ACC112 (cell line): Measurements from ENCODE around the gene WDR1.

ENCODE experiments used
- H2AFZ ChIP-seq: fragments of 200-600 bp; sonication (generic); one replicate; pipeline ENCODE4 v1.6.0; 2017; ENCODE audit warnings: antibody characterized with exemption, low read length; ENCODE audit not compliant: unreplicated experiment
- H3K27ac ChIP-seq: fragments of 200-600 bp; sonication (generic); 2 replicates; pipeline ENCODE4 v1.5.1; 2014; ENCODE audit warnings: low read depth, mild to moderate bottlenecking, antibody characterized with exemption, low read length, moderate library complexity
- H3K27me3 ChIP-seq: fragments of 200-600 bp; sonication (generic); 2 replicates; pipeline ENCODE4 v1.6.1; 2014; ENCODE audit warnings: mild to moderate bottlenecking, antibody characterized with exemption, low read length, moderate library complexity, mixed read lengths; ENCODE audit not compliant: insufficient read depth
- H3K36me3 ChIP-seq: fragments of 200-600 bp; sonication (generic); 2 replicates; pipeline ENCODE4 v1.6.1; 2016; ENCODE audit warnings: mild to moderate bottlenecking, antibody characterized with exemption, low read length, moderate library complexity, mixed read lengths; ENCODE audit not compliant: insufficient read depth
- H3K4me1 ChIP-seq: fragments of 200-600 bp; sonication (generic); one replicate; pipeline ENCODE4 v1.6.1; 2016; ENCODE audit warnings: low read length, mixed read lengths; ENCODE audit not compliant: insufficient read depth, unreplicated experiment, control insufficient read depth
- H3K4me3 ChIP-seq: fragments of 200-600 bp; sonication (generic); 2 replicates; pipeline ENCODE4 v1.5.1; 2014; ENCODE audit warnings: mild to moderate bottlenecking, low read depth, low read length
- H3K79me2 ChIP-seq: fragments of 200-600 bp; sonication (generic); one replicate; pipeline ENCODE4 v1.6.0; 2016; ENCODE audit warnings: low read length; ENCODE audit not compliant: control insufficient read depth, unreplicated experiment, insufficient read depth

Gene WDR1, protein sequence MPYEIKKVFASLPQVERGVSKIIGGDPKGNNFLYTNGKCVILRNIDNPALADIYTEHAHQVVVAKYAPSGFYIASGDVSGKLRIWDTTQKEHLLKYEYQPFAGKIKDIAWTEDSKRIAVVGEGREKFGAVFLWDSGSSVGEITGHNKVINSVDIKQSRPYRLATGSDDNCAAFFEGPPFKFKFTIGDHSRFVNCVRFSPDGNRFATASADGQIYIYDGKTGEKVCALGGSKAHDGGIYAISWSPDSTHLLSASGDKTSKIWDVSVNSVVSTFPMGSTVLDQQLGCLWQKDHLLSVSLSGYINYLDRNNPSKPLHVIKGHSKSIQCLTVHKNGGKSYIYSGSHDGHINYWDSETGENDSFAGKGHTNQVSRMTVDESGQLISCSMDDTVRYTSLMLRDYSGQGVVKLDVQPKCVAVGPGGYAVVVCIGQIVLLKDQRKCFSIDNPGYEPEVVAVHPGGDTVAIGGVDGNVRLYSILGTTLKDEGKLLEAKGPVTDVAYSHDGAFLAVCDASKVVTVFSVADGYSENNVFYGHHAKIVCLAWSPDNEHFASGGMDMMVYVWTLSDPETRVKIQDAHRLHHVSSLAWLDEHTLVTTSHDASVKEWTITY

DNA sequence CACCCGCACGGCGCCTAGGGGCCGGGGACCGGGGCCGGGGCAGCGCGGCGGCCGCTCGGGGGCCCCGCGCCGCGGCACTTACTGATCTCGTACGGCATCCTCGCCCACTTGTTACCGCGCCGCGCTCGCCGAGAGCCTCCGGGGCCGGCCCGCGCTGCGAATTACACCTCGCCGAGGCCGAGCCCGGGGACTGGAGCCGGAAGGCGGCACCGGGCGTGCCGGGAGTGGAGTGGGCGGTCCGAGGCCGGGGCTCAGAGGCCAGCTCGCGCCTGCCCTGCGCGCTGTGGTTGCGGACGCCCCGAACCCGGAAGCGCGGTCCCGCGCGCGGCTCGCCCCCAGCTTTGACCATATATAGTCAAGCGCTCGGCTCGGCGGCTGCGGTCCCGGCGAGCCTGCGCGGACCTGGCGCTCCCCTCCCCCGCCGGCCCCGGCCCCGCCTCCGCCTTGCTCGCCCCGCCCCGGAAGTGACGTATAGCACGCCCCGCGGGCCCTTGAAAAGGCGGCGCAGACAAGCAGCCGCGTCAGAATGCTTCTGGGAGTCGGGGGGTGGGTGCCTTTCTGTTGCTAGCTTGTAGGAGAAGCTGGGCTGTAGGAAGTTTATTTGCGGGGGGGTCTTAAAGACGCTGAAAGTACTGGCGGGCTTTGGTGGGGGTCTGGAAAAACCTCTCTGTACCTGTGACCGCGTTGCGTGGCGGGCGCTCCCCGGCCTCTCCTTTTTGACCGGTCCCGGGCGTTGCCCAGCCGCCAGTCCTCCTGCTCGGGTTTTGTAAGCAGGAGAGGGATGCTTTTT lies at the start of gene WDR1:
Gene WDR1 (minus strand): TSS at position 231 of the 790 bp plus-strand sequence. CDS start 133 bp downstream, at position 98.
- Histone ChIP-seq H3K4me1 (peaks cover 42% of the 10 kb centered on the region), H3K79me2 (peaks cover 52% of the 10 kb centered on the region), H2AFZ (peak within 1 kb of the TSS; percentile 16)

DNA sequence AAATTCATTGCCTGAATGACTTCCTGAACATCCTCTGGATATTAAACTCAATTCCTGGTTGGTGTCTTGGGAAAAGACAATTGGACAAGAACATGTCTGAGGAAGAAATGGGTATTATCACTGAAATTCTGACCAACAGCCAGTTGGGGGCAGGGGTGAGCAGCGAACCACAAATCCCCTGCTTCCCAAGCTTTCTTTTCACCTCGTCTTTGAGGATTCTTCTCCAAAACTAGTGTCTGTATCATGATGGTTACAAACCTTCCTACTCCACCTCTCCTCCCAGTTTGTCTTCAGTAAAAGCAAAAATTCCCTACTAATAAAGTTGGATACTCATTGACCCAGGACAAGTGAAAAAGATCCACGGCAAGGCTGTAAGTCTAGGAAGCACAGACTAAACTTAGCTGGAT lies 48.3 kb upstream of the WDR1 start:
- Histone ChIP-seq H2AFZ (no peak overlapping the region), H3K36me3 (no peaks in the 10 kb centered on the region), H3K4me3 (no peak overlapping the region), H3K27ac (no peak overlapping the region), H3K27me3 (no peaks in the 10 kb centered on the region), H3K4me1 (no peaks in the 10 kb centered on the region), H3K79me2 (no peaks in the 10 kb centered on the region)

More for the DNA sequence above, at the start of gene WDR1:
- H3K36me3 ChIP-seq = peaks cover 40% of the 10 kb centered on the region
- H3K27ac ChIP-seq = peak within 1 kb of the TSS; percentile 83
- peak within 1 kb of the TSS; percentile 91 for H3K4me3 ChIP-seq
- no peaks in the 10 kb centered on the region for H3K27me3 ChIP-seq

DNA sequence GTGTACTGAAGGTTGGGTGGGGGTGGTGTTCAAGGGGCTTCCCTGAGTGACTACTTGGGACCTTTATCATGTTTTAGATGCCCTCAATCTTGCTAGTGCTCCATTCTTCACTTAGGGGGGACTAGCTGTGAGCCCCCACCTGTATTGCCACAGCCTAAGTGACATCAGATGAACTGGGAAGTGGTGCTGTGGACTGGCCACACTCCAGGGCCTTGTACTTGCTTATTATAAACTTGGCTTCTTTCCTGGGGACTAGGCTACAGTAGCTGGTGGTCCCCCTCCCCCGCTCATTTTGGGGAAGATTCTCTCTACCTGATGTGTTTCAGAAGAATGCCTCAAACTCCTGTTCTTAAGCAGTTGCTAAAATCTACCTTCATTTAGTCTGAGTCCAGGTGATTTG lies 46.7 kb upstream of the WDR1 start:
- Histone ChIP-seq H3K4me3 (no peak overlapping the region), H2AFZ (no peak overlapping the region), H3K36me3 (no peaks in the 10 kb centered on the region), H3K79me2 (no peaks in the 10 kb centered on the region), H3K27me3 (no peaks in the 10 kb centered on the region), H3K4me1 (peaks cover 2% of the 10 kb centered on the region), H3K27ac (no peak overlapping the region)

DNA sequence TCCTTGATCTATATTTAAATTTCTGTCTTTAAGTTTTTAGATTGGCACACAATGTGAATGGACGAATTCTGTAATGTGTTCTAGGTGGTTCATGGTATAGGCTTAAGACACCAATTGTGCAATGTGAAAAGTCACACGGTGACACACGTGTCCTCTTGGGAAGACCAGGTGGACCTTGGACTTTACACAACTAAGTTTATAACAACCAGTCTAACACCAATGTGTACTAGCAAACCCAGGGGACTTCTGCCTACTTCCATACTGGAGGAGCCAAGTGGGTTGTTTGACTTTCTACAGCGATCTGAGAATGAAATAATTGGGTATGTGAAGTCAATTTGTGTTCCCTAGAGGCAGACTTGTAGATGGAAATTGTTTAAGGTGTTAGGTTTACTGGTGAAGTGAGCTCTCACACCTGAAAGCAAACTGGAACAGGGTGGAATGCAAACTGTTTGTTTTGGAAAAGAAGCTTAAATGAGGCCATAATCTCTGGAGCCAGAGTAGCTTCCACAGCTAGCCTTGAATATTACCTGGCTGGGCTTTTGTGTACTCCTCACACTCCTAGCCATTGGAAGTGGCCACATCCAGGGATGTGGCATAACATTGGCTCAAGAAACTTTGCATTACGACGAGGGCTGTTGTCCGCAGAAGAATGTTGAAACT lies 45.9 kb upstream of the WDR1 start:
- Histone ChIP-seq H3K79me2 (no peaks in the 10 kb centered on the region), H2AFZ (no peak overlapping the region), H3K27me3 (no peaks in the 10 kb centered on the region), H3K36me3 (no peaks in the 10 kb centered on the region), H3K4me3 (no peak overlapping the region), H3K27ac (no peak overlapping the region), H3K4me1 (peaks cover 3% of the 10 kb centered on the region)

DNA sequence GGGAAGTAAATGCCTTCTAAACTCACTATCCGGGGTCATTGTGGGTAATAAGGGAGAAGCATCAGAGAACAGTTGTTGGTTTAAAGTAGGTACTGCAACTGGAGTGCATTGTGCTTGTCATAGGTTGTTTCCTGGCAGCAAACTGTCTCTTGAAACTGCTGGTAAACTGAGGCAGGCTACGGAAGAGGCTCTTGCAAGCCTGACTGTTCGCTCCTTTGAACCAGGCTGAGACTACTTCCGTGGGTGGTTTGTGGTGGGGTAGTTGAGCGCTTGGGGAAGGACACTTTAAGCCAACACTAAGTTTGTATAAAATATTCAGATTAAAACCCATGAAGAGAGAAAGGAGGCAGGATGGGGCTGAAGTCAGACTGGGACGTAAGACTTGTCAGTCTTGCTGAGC lies 45.2 kb upstream of the WDR1 start:
- H2AFZ ChIP-seq = no peak overlapping the region
- H3K36me3 ChIP-seq = no peaks in the 10 kb centered on the region
- H3K27me3 ChIP-seq = 0 out of 2 replicates have a peak, but pooled peaks cover 2% of the 10 kb centered on the region
- H3K79me2 ChIP-seq = no peaks in the 10 kb centered on the region
- H3K4me3 ChIP-seq = no peak overlapping the region
- H3K27ac ChIP-seq = no peak overlapping the region
- peaks cover 3% of the 10 kb centered on the region for H3K4me1 ChIP-seq

DNA sequence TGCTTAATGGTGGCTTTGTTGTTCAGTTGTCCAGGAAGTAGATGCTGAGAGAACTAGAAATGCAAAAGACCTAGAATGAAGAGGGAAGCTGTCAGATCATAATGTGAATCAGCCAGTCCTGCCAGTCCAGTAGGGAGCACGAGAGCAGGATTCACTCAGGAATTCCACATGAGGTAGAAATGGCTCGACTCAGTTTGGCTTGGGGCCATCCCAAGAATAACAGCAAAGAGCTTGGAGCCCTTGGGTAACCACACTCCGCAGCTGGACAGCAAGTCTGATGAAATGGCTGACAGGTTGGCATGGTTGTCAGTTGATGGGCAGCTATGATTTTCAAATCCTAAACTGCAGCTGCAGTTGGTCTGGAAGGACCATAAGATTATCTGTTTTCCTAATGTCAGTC lies 44.5 kb upstream of the WDR1 start:
- 0 out of 2 replicates have a peak, but pooled peaks cover 7% of the 10 kb centered on the region for H3K27me3 ChIP-seq
- H3K4me3 ChIP-seq = no peak overlapping the region
- H3K79me2 ChIP-seq = no peaks in the 10 kb centered on the region
- H3K27ac ChIP-seq = no peak overlapping the region
- no peak overlapping the region for H2AFZ ChIP-seq
- H3K4me1 ChIP-seq = peaks cover 3% of the 10 kb centered on the region
- H3K36me3 ChIP-seq = no peaks in the 10 kb centered on the region

DNA sequence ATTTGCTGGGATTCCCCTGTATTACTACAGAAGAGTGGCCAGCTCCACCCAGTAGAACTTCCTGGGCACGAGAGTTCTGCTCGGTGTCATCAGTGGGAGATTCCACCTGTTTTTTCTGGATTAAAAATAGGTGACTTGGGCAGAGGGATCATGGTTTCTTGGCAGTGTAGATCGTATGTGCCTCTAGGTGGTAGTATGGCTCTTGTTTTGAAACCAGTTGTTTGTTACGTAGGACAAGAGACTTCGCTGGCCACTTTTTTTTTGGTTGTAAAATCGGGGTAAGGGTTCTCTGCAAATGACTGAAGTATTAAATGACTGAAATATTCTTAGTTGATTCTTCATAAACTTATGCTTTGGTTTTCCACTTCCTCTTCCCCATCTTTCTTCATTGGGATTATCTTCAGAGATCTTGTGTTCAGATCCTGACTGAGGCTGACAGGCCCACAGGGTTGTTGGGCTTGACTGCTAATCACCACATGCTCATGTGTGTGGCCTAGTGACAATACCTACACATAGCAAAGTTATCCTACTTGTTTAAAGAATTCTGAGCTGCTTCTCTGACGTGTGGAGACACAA lies 43.8 kb upstream of the WDR1 start:
- Histone ChIP-seq H3K79me2 (no peaks in the 10 kb centered on the region), H2AFZ (no peak overlapping the region)

DNA sequence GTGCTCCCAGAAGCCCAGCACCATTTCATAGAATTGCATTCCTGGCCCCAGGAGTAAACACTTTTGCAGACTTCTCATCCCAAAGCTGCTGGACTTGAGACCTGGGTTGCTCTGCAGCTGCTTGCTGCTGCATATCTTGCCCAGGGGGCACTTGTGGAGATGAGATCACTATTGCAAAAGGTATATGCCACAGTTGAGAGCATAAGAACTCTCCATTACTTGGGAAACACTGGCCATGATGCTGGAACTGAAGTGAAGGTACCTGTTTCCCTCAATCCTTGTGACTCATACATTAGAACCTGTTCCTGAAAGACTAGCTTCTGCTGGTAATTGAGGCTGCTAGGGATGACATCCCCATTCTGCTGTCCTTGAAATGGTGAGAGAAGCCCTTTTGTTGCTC lies 43.1 kb upstream of the WDR1 start:
- H3K4me3 ChIP-seq = no peak overlapping the region
- no peaks in the 10 kb centered on the region for H3K36me3 ChIP-seq
- no peak overlapping the region for H2AFZ ChIP-seq
- peaks cover 3% of the 10 kb centered on the region for H3K4me1 ChIP-seq
- H3K27ac ChIP-seq = no peak overlapping the region
- peaks cover 21% of the 10 kb centered on the region; the same call in 1 of the 2 replicates for H3K27me3 ChIP-seq
- H3K79me2 ChIP-seq = no peaks in the 10 kb centered on the region

More for the DNA sequence above, 43.8 kb upstream of the WDR1 start:
- H3K27me3 ChIP-seq = peaks cover 14% of the 10 kb centered on the region; the same call in 1 of the 2 replicates
- no peak overlapping the region for H3K27ac ChIP-seq
- H3K36me3 ChIP-seq = no peaks in the 10 kb centered on the region
- H3K4me1 ChIP-seq = peaks cover 3% of the 10 kb centered on the region
- H3K4me3 ChIP-seq = no peak overlapping the region

DNA sequence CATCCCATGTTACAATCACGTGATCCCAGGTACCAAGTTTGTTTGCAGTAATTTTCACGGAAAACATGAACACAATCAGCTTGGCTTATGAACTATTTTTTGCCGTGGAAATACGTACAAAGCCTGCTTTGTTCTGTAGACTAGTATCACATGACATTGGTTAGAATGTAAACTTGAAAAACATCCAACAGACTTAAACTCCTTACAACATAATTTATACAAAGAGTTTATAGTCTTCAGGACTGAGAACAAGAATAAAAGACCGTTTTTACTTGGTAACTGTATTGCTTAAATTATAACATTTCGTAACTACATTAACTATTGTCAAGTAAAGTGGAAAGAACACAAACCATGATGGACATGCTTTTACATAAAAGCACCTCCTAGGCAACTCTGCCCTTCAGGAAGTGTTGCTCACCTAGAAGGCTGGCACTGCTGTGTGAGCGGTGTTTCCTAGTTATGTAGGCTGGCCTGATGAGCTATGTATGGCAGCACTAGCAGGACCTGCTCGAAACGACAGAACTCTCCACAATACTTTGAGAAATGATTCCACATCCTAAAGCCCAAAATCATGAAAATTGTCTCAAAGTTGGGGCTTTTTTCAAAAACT lies 41.8 kb upstream of the WDR1 start:
- Histone ChIP-seq H3K36me3 (no peaks in the 10 kb centered on the region), H3K4me3 (no peak overlapping the region), H3K79me2 (no peaks in the 10 kb centered on the region), H3K4me1 (peaks cover 3% of the 10 kb centered on the region), H3K27ac (no peak overlapping the region), H2AFZ (peak overlapping the region; percentile 82), H3K27me3 (peaks cover 32% of the 10 kb centered on the region)
